Ovary (tissue), 9 donors: ENCODE measurements around the gene C1QTNF1. TPM values are rescaled to one million over a fixed set of nuclear protein-coding genes. Genes with fewer than 3 reads are reported as not detected.

ENCODE experiments used
- DNase-seq, 5 donors: peaks; one replicate each; pipeline ENCODE4 v3.0.0-alpha.2; 2019 to 2020
- H3K27ac ChIP-seq, 2 donors: fragments of 200-600 bp; one replicate each; pipeline versions ENCODE4 v1.5.1 to v1.8.0; 2019 to 2022
- H3K27me3 ChIP-seq: fragments of 200-600 bp; one replicate; pipeline ENCODE4 v1.8.0; 2022
- H3K36me3 ChIP-seq: fragments of 200-600 bp; sonication (generic); one replicate; pipeline ENCODE4 v1.5.1; 2019
- H3K4me1 ChIP-seq: one replicate; pipeline ENCODE4 v1.8.1; 2013; ENCODE audit warnings: mild to moderate bottlenecking, moderate library complexity; ENCODE audit not compliant: insufficient read depth
- H3K4me3 ChIP-seq: fragments of 200-600 bp; sonication (generic); one replicate; pipeline ENCODE4 v1.5.1; 2017
- H3K9me3 ChIP-seq, 2 donors: fragments of 200-600 bp in 1 of 2; sonication (generic) in 1 of 2; one replicate each; pipeline versions ENCODE4 v1.5.1 to v1.8.1; 2013 to 2019; ENCODE audit warnings: mild to moderate bottlenecking in 1 of 2, moderate library complexity in 1 of 2
- EP300 ChIP-seq: sonication (generic); formaldehyde crosslinking; IDR thresholded peaks from one replicate; pipeline ENCODE4 v1.6.1; 2017; ENCODE audit warnings: antibody characterized with exemption
- POLR2A ChIP-seq: fragments of 450-650 bp; IDR thresholded peaks from one replicate; pipeline ENCODE4 v1.6.1; 2017; ENCODE audit warnings: antibody characterized with exemption, mild to moderate bottlenecking, moderate library complexity
- WGBS, 3 donors: extraction: QIAGEN DNeasy Blood & Tissue Kit in 1 of 3; methylation state at CpG; one replicate each; pipeline versions ENCODE4 v1.1.5 to v1.1.7; 2013 to 2017; 5-methylcytosine and 5-hydroxymethylcytosine counted together
- intact Hi-C, 4 donors: fragments of 100-400 bp; cut with DNase I; formaldehyde crosslinking; loops; one replicate each; pipeline versions ENCODE4 v1.11.0 to v1.15.1; 2022 to 2023
- polyA plus RNA-seq, 2 donors: library from polyadenylated mRNA; stranded (reverse); fragments of 200-250 nt in 1 of 2; fragments of 350-450 nt in 1 of 2; fragmentation: Illumina TruSeq in 1 of 2; extraction: RNeasy Lipid Tissue Mini Kit (QIAGEN cat#74804) in 1 of 2; gene quantifications; one replicate each; pipeline ENCODE4 v1.2.3, GENCODE V29; 2013 to 2014
- total RNA-seq, 7 donors: library from RNA; depleted of rRNA in 2 of 7; stranded (reverse); fragments of >200 nt in 2 of 7; fragmentation: NEBNext Ultra II Directional in 3 of 7; extraction: Animal tissue kit (Norgen Biotek cat#: 25700) in 3 of 7; gene quantifications; one replicate each; pipeline versions ENCODE4 v1.1.0 to v1.2.4, GENCODE V29; 2016 to 2023
- TF ChIP-seq, protein P1 (sequence below), 3 donors: fragments of 450-650 bp in 2 of 3; fragments of 200-600 bp in 1 of 3; IDR thresholded peaks; one replicate each; pipeline versions ENCODE4 v1.5.1 to v1.8.0; 2016 to 2022; ENCODE audit warnings: antibody characterized with exemption in 3 of 3, mild to moderate bottlenecking in 1 of 3
- donor health status: DM: no; HTN: no; CAD: no; lungs with moderate emphysema.
- donor health status: DM: no; HTN: no; CAD: no.
- donor health status: Bipolar disorder and iron deficiency.
- donor health status: DM: yes; HTN: yes; CAD: no.
- donor health status: DM: no; HTN: no; CAD: no.
- donor health status: DM: yes; HTN: yes; CAD: no.

Gene C1QTNF1
- total and polyA plus RNA-seq, 9 donors: 17.9 to 85.9 (median 53.5) TPM

DNA sequence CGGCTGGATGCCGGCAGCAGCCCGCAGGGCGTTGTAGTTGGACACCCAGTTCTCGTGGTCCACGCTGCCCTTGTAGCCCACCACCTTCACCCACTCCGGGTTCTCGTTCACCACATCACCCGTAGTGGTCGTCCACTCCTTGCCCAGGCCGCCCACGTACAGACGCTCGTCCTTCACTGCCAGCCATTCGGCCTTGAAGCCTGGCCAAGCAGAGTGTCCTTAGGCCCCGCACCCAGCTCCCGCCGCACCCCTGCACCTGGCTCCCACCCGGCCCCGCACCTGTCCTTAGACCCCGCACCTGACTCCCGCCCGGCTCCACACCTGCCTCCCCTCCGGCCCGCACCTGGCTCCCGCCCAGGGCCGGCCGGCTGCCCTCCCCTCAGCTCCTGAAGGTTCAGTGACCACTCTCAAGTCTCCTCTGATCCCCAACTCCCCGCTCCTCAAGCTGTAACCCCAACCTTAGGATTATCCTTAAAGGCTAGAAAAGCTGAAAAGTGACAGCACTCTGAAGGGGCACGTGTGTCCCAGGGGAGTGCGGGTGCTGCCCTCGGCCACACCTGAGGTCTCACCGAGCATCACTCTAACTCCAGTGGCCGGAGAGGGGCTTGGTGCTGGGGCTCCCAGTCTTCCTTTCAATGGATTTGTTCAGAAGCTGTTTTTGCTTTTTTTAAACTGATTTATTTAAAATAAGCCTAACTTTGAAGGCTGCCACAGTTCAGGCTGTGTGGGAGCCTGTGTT, 28.8 kb upstream of the C1QTNF1 start:
- peak in 4 of 5 donors; percentile 8 to 35 (median 25) for DNase-seq
- no peaks in the 10 kb centered on the region for H3K36me3 ChIP-seq
- H3K27ac ChIP-seq: no peak overlapping the region
- H3K4me1 ChIP-seq: peaks cover 2% of the 10 kb centered on the region
- H3K9me3 ChIP-seq: no peaks in the 10 kb centered on the region
- no peak for TF ChIP-seq EP300
- TF ChIP-seq, protein P1, sequence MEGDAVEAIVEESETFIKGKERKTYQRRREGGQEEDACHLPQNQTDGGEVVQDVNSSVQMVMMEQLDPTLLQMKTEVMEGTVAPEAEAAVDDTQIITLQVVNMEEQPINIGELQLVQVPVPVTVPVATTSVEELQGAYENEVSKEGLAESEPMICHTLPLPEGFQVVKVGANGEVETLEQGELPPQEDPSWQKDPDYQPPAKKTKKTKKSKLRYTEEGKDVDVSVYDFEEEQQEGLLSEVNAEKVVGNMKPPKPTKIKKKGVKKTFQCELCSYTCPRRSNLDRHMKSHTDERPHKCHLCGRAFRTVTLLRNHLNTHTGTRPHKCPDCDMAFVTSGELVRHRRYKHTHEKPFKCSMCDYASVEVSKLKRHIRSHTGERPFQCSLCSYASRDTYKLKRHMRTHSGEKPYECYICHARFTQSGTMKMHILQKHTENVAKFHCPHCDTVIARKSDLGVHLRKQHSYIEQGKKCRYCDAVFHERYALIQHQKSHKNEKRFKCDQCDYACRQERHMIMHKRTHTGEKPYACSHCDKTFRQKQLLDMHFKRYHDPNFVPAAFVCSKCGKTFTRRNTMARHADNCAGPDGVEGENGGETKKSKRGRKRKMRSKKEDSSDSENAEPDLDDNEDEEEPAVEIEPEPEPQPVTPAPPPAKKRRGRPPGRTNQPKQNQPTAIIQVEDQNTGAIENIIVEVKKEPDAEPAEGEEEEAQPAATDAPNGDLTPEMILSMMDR (IDR thresholded peaks at IDR 0.05): no peak
- TF ChIP-seq POLR2A: no peak
- intact Hi-C loops: loop anchor here in 2 of 4 donors (10.0 kb wide), 1 partner anchor 400 kb away; no protein-coding TSS in a partner anchor
- H3K4me3 ChIP-seq: no peak overlapping the region
- WGBS, 3 donors: 80 to 91% (median 85%) methylated on average over 34 of the region's 34 CpGs
- H3K27me3 ChIP-seq: no peaks in the 10 kb centered on the region

DNA sequence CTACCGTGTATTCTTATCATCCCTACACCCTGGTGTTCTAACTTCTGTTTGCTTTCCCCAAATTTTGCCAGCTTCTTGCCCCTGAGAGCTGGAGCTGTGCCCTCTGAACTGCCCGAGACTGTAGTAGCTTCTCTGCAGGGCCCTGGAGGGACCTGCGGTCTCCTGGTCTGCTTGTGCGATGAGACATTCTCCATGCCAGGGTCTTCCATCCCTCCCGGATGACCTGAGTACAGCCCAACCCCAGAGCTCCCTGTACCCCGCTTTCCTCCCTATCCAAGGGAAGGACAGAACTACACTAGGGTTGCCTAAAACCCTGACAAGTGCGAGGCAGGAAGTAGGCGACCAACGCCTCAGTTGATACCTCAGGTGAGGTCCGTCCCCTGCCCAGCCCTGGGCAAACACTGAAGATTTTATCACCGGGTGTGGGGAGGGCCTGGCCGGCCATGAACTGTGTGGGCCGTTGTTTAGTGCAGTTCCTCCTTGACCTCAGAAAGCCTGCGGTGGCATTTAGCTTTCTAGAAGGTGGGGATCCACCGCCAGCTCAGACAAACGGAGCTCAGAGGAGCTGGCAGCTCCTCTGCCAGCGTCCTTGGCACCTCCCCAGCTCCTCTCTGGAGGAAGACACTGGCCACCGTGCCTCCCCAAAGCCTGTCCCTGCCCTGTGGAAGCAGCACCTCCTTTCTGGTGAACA, 28.1 kb upstream of the C1QTNF1 start:
- Histone ChIP-seq H3K4me3 (no peak overlapping the region), H3K27ac (no peak overlapping the region), H3K9me3 (no peaks in the 10 kb centered on the region), H3K4me1 (peaks cover 2% of the 10 kb centered on the region), H3K36me3 (no peaks in the 10 kb centered on the region), H3K27me3 (no peaks in the 10 kb centered on the region)
- DNase-seq: peak in 4 of 5 donors; percentile 15 to 38 (median 22)
- 60 to 65% (median 62%) methylated on average over 17 to 18 of the region's 18 CpGs for WGBS, 3 donors
- TF ChIP-seq POLR2A: no peak
- no peak for TF ChIP-seq EP300
- intact Hi-C loops: loop anchor here in 2 of 4 donors (10.0 kb wide), 1 partner anchor 399 kb away; no protein-coding TSS in a partner anchor

DNA sequence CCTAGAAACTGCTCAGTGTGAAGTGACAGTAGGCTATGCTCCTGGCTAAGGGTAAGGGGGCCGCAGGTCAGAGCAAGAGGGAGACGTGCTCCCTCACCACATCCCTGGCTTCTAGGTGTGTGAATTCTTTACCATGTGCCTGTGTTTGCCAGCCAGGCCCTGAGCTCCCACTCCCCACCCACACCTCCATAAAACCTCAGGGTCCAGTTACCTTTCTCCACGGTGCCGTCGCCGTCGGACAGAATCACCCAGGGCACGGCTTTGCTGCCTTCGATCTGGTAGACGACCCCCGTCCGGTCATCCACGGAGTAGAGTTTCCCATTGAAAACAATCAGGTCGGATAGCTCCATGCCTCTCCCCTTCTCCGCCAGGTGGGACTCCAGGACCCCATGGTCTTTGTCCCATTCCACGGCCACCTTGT, 27.2 kb upstream of the C1QTNF1 start:
- WGBS, 3 donors: 85 to 88% (median 88%) methylated on average over 16 of the region's 16 CpGs
- TF ChIP-seq, protein P1 (IDR thresholded peaks at IDR 0.05): no peak
- TF ChIP-seq EP300 (no peak), POLR2A (no peak)
- H3K4me3 ChIP-seq: no peak overlapping the region
- DNase-seq: peak in 2 of 5 donors; percentile 5 to 12
- no peaks in the 10 kb centered on the region for H3K36me3 ChIP-seq
- intact Hi-C loops: loop anchor here in 2 of 4 donors (10.0 kb wide), 1 partner anchor 398 kb away; no protein-coding TSS in a partner anchor
- no peaks in the 10 kb centered on the region for H3K9me3 ChIP-seq
- H3K4me1 ChIP-seq: peaks cover 2% of the 10 kb centered on the region
- no peaks in the 10 kb centered on the region for H3K27me3 ChIP-seq
- H3K27ac ChIP-seq: no peak overlapping the region

DNA sequence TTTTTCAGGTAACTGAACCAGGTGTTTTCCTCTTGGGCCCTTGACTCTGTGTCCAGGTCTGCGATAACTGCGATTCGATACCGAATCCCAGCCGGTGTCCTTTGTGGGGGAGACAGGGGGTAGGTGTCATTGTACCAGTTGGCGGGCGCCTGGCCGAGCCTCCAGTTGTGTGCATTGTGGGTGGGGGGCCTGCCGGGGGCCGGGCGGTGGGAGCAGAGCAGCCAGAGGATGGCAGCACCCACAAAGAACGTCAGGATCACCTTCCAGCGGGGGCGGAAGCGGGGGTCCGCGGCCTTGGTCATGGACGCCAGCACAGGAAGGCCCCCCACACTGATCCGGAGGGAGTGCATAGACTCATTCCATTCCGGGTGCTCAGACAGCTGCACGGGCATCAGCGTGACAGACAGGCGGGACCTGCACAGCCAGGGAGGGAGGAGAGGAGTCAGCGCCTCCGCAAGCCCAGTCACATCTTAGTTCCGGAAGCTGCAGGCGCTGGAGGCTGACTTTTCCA, 26.7 kb upstream of the C1QTNF1 start:
- intact Hi-C loops: loop anchor here in 2 of 4 donors (10.0 kb wide), 1 partner anchor 398 kb away; no protein-coding TSS in a partner anchor
- Histone ChIP-seq H3K9me3 (no peaks in the 10 kb centered on the region), H3K27me3 (no peaks in the 10 kb centered on the region), H3K4me1 (peaks cover 2% of the 10 kb centered on the region), H3K4me3 (no peak overlapping the region), H3K36me3 (no peaks in the 10 kb centered on the region), H3K27ac (no peak overlapping the region)
- TF ChIP-seq, protein P1 (IDR thresholded peaks at IDR 0.05): no peak
- TF ChIP-seq EP300: no peak
- no peak for TF ChIP-seq POLR2A
- DNase-seq: peak in 2 of 5 donors; percentile 6 to 23
- WGBS, 3 donors: 82 to 85% (median 83%) methylated on average over 27 of the region's 27 CpGs
